ENCODE results near the gene KDM4B.

The KDM4B gene

DNA sequence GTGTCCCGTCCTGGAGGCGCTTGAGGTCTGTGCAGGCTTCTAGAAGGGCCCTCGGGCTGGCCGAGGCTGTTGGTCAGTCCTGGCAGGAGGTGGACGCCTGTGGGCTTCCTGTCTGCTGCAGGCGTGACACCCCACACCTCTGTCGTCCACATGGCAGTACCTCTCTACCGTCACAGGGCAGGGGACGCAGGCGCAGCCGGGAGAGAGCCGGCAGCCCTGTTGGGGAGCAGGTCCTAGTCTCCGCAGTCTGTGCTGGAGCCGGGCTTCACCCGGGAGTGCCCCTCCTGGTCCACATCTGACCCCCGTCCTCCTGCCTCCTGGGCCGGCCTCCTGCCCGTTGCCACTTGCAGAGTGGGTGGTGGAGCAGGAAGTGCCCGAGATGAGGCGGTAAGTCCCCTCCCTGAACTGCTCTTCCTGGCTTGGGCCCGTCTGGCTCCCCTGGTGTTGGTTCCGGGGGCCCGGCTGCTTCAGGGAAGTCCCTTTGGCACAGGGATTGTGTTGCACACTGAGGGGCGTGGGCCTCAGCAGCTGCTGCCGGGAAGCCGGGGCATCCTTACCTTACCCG is 106.0 kb downstream of the KDM4B start:
- no peak for DNase-seq

DNA sequence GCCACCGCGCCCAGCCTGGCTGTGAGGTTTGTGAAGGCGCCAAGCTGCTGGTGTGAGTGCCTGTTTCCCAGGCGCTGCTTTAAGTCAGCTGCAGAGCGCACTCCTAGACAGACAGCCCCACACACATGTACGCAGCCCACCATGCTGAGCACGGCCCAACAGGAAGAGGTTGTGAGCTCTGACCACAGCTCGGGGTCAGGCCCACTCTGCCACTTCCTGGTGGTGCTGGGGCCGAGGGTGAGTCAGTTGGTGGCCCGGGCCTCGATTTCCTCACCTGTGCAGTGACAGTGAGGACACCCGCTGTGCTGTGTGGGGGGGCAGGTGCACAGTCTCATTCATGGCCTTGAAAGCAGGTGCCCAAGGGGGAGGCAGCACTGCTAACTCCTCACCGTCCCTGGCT is 106.7 kb downstream of the KDM4B start:
- no peak for DNase-seq

DNA sequence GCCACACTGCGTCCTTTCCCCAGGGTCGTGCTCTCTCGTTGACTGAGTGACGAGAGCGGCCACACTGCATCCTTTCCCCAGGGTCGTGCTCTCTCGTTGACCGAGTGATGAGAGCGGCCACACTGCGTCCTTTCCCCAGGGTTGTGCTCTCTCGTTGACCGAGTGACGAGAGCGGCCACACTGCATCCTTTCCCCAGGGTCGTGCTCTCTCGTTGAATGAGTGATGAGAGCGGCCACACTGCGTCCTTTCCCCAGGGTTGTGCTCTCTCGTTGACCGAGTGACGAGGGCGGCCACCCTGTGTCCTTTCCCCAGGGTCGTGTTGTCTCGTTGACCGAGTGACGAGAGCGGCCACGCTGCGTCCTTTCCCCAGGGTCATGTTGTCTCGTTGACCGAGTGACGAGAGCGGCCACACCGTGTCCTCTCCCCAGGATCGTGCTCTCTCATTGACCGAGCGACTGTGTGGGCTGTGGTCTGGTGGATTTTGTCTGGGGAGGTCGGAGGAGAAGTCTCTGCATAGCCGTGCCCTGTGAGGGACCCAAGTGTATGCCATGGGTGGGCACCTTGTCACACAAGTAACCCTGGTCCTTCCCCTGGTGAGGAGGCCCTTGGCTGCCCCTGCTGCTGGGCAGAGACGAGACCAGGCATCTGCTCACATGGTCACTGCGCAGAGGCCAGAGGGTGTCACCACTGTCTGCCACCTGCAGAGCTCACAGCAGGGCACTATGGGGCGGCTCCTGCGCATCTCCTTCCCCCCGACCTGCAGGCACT is 107.7 kb downstream of the KDM4B start:
- no peak for DNase-seq

DNA sequence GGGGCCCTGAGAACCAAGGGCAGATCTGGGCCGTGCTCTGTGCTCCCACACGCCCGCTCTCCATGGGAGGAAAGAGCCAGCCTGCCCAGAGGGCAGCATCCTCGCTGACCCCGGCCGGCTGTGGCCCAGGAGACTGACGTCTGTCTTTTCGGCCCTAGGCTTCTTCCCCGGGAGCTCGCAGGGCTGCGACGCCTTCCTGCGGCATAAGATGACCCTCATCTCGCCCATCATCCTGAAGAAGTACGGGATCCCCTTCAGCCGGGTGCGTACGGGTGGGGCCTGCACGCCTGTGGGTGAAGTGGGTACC is 108.2 kb downstream of the KDM4B start:
- no peak for DNase-seq

DNA sequence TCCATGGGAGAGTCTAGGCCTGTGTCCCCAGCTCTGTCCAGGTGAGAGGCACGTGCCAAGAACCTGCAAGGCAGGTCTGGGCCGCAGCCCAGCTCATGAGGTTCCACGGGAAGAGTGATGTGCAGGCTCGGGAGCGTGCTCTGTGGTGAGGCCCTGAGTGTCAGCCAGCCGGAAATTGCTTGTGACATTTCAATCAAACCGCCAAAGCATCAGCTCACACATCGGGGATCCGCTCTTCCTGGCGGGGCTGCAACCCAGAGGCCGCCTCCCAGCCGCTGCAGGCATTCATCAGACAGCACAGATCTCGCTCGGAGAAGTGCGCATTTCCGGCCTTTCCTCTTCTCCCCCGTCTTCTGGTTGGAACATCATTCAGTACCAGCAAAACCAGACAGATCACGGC is 109.3 kb downstream of the KDM4B start:
- DNase-seq, result no peak

DNA sequence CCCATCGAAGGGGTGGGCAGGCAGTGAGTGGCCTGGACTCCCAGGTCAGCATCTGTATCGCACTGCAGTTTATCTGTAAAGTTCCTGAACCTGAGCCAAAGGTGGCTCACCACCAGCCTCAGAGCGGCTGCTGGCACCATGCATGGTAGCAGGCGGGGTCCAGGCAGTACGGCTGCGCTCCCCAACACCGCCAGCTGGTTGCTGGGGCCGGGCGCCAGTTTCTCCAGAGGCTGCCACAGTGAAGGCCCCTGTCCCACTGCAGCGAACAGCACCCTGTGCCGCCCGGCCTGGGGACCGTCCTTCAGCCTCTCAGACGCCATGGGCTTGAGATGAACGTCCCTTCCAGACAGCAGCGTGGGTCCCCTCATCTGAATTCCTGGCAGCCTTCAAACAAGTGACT is 109.8 kb downstream of the KDM4B start:
- DNase-seq, result no peak

DNA sequence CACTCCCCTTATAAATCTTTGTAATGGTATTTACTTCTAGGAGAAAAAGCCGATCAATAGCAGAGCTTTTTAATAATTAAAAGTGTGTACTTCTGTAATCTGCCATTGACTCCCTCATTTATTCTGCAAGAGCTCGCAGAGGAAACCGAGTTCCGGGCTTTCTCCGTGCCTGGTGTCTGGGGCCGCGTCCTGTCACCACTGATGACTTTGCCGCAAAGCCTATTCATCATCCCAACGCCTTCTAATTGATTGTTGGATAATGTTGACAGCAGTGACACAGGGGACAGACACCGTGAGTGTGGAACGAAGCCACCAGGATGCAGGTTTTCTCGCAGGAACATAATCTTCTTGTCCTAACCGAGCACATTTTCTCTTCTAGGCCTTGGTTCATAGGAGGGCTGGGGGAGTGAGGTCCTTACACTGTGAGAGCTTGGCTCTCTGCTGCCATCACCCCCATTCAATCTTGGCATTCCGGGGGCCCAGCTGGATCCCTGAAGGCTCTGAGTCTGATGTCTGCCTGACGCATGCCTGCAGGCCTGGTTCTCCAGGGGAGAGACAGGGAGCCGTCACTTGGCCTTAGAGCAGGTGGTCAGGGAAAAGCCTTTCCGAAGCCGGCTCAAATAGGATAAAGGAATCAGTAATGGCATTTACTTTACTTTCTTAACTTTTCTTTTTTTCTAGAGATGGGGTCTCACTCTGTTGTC is 110.3 kb downstream of the KDM4B start:
- DNase-seq, result no peak

DNA sequence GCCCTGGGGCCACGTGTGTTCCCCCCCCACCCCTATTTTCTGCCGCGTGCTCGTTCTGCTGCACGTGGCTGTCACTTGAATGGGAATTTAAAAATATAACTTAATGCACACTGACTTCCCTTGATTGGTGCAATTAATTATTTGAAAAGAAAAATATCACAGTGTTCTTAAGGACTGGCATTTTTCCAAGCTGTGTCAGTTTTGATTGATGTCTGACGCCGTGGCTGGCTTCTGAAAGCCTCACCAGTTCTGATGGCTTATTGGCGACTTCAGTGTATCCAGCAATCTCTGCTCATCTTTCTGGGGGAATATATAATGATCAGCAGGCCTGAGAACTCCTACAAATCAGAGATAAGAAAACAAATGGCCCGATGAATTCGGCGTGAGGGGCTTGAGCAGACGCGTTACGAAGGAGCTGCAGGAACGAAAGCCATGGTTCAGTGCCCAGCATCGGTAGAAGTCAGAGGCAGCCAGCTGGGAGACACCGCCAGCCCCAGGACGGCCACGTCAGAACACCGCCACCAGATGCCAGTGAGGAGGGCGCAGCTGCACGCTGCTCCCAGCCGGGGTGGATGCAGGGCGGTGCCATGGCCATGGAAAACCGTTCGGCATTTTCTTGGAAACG is 111.2 kb downstream of the KDM4B start:
- DNase-seq, result no peak

DNA sequence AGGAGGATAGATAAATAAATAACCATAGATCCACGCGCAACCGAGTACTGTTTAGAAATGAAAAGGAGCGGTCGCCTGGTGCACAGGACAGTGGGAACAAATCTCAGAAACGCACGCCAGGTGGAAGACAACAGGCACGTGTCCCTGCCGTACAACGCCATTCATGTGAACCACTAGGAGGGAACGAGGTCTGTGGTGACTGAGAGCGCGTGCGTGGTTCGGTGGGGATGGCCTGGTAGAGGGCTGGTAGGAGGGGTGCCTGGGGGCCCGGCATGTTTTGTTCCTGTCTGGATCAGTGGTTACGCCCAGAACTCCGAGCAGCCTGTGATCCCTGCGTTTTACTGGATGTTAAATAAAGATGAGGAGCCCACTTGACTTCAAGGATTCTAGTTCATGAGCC is 111.9 kb downstream of the KDM4B start:
- DNase-seq, result no peak

DNA sequence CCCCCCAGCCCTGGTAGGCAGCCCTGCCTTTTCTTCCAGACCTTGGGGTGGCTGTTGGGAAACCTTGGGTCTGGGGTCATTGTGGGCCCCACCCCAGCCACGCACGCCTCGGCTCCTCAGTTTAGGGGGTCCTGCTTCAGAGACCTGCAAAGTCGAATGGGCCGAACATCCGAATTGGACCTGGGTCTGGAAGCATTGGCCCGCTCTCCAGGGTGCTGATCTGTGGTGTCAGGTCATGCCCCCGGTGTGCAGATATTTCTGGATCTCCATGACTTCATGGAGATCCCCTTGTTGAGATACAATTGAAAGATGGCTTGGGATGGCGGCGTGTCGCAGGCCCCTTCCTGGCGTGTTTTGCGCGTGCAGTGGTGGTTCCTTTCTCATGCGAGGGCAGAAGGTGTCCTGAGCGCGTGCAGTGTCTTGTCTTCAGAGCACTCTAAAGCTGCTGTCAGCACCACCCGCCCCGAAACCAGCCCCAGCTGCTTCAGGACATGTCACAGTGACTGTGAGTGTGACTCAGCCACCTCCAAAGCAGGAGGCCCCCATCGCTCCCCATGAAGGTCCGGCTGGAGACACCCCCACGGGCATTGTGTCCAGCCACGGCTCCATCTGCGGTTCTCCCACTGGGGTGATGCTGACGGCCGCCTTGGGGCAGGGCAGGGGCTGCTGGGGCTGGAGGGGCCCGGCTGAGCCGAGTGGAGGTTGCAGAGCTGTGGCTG is 112.7 kb downstream of the KDM4B start:
- DNase-seq, result no peak

DNA sequence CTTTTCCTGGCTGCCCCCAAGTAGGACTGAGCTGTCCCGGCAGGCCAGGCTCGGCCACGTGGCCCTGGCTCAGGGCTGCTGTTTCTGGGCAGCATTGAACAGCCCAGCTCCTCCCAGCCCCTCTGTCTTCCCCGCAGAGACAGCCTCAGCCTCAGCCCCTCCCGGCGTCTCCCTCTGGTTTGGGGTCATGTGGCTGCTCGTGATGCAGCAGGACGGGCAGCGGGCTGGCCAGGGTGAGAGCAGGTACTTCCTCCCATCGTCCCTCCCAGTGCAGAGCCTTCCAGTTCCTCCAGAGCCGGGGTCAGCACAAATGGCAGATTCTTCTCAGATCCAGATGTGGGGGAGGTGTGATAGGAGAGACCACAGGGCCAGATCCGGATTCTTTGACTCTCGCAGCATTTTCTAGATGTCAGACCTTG is 114.6 kb downstream of the KDM4B start:
- no peak for DNase-seq

DNA sequence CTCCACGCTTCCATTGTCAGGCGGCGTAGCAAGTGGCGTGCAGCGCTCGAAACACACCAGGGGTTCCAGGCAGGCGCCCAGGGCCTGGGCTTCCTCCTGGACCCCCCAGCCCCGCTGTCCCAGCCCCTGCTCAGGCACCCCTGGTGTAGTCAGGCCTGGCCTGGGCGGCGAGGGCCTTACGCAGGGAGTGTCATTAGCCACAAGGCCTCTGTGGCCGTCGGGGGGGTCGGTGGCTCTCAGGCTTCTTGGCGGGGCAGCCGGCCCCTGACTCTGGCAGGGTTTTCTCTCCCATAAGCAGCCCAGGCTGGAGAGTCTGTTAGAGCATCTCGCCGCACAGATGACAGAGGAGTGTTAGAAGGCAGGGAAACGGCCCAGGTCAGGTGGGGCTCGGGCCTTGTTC is 116.7 kb downstream of the KDM4B start:
- no peak for DNase-seq

DNA sequence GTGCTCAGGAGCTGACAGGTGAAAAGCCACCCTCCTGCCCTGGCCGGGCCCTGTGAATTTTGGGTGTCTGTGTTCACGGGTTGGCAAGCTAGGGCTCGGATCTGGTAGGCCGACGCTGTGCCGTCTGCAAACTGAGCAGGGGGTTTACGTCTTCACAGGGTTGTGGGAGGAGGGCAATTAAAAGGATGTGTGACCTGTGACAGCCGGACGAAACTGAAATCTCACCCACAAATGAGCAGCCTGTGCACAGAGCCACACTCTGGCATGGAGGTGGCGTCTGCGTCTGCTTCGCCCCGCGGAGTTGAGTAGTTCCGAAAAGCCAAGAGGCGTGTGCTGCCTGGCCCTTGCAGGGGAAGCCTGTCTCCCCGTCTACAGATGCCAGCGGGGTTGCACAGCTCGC is 117.3 kb downstream of the KDM4B start:
- DNase-seq, result no peak

DNA sequence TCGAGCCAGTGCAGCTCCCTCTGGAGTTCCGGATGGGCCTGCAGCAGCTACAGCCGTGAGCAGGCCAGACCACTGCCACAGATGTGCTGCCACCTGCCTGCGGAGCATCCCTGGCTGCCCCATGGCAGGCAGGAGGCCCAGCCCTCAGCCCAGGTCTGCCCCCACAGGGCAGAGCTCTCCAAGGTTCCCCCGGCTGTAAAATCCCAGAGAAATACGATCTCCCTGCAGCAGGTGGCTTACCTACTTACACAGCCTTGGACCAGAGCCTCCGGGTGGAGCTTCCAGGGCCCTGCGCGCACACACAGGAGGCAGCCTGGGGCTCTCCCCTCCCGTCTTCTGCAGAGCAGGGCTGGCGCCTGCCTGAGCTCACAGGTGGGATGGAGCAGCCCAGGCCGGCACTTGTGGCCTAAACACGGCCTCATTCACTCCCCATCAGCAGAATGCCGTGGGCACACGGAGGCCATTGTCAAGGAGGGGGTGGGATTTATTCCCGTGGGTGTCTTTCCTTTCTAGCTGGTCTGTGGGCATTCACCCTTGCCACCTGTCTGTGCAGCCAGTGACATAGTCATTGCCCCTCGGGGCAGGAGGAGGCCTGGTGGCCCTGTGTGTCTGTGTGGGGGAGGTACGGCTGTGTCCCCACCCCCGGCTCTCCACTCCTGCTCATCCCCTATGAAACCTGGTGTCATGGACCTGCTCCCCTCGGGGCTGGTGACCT is 118.0 kb downstream of the KDM4B start:
- DNase-seq, result no peak

DNA sequence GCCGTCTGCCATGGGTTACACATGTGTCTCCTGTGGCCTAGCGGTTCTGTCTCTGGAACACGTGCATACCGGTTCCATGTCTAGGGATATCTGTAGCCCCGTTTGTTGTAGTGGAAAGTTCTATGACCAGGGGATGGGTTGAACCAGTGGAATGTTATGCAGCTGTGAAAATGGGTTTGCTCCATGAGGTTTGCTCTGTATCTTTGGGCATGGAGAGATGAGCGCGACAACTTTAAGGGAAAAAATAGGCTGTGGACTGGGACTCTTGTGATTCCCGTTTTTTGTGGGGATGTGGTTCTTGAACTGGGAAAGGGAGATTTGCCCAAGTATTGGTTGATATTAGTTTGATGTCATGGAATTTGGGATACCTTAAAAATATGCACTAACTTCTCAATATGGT is 120.4 kb downstream of the KDM4B start:
- DNase-seq, result no peak

DNA sequence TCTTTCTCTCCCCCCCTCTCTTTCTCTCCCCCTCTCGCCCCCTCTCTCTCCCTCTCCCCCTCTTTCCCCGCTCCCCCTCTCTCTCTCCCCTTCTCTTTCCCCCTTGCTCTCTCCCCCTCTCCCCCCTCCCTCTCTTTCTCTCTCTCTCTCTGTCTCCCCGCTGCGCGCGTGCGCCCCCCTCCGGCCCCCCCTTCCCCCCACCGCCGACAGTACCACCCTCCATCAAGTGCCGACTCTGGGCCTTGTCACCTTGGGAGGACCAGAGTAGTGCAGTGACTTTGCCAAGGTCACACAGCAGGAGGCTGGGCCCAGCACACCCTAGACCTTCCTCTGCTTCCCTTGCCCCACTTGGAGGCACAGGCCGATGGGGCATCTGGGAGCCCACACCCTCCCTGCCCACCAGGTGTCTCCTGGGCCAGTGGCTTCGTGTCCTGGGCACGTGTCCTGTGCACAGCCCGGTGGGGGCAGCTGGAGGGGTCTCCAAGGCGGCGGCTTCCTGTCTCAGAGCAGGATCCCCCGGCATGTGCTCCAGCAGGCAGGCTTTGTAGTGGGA is 121.6 kb downstream of the KDM4B start:
- no peak for DNase-seq

DNA sequence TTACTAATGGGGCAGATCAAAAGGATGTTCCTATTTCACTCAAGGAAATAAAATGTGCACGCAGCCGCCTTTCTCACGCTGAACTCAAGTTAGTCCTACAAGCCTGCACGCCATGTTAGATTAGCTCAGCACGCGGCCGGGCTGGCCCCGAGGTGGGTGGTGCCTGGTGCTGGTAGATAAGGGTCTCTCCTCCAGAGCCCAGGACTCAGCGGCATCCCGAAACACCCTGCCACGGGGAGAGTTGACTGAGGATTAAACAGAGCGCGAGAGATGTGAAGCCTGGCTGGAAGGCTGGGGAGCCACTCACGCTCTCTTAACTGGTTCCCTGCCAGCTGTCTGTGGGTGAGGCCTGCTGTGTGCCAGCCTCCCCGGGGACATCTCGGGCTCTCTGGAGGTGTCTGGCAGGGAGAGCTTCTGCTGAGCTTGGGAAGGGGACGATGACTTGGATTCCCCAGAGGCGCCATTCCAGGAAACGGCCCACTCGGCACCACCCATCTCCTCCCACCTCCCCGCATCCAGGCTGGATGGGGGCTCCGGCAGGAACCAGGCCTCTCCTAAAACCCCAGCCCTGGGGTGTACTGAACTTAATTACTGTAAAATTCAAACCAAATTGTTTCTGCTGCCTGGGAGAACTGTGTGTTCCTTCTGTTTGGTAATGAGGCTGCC is 122.2 kb downstream of the KDM4B start:
- DNase-seq, result no peak

DNA sequence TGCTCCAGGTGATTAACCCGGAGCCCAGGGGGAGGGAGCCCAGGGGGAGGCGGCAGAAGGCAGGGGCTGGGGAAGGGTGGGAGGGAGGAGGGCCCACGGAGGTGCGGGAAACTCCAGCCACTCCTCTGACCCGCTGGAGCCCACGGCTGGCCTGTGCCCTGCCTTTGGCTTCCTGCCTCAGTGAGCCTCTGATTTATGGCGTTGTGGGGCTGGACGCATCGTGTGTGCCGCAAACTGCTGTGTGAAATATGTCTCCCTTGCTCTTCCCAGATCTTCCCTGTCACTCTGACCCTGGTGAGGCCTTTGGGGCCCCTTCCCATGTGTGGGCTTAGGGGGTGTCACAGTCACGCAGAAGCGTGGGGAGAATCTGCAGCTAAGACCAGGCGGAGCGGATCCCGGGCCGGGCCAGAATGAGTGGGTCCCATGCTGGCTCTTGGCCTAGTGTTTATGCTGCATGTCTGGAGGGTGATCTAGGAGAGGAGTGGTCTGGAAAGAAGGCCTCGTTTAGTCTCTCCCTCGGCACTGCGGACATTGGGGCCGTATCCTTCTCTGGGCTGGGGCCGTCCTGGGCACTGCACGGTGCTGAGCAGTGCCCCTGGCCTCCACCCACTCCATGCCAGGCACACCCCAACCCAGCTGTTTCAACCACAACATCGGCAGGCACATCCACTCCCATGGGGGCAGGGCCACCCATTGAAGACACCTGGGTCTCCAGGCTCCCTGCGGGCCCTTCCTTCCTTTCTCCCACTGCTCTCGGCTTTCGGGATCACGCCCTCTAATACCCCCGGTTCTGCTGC is 123.0 kb downstream of the KDM4B start:
- no peak for DNase-seq

DNA sequence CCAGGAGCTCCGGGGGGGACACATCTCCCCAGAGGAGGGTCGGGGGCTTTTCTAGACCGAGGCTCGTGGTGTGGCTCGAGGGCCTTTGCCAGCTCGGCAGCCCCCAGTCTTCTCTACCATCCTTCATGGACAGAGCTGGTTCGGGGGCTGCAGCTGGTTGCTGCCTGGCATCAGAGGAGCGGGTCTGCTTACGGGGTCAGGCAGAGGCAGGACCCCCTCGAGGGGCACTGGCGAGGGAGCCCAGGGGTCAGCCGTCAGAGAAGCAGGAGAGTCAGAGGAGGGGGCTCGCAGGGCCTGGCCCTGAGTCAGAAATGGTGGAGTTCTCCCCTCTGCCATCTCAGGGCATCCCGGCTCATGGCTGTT is 123.5 kb downstream of the KDM4B start:
- DNase-seq, result no peak

DNA sequence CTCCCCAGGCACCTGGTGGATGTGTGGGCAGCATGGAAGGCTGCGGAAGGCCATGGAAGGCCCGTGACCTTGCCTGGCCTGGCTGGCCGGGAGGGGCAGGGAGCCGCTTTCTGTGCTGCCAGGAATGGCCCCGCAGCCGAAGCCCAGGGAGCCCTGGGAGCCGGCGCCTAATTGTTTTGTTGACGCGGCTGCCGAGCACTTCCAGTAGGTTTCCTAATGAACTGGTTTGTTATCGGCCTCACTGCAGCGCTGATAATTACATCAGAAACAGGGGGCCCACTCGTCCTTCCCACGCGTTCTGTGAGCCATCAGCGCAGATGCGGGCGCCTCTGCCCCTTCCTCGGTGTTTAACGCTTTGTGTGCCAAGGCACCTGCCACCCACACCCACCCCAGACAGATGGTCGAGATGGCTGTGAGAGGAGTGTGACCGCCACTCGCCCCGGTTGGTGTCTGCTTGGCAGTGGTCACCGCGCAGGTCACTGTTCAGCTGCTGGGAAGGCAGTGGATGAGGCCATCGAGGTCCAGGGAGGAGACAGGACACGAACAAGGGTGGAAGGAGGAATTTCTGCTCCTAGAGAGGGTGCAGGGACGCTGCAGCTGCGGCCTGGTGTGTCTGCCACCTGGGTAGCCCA is 124.5 kb downstream of the KDM4B start:
- no peak for DNase-seq

Data from stimulated activated CD4-positive, alpha-beta T cell treated with anti-CD3 and anti-CD28 coated beads, Interleukin-4, amount 100 ng/mL, for 1 hour (primary cell).